OCI-LY7 (cell line): Measurements from ENCODE around the gene C9orf78. TPM values are rescaled to one million over a fixed set of nuclear protein-coding genes. Genes with fewer than 3 reads are reported as not detected.

Experiments
- BruUV-seq: library from RNA; stranded (reverse); fragments of 400-500 nt; replicated peaks from 2 replicates; lab custom pipeline; 2021; lab: Mats Ljungman, UMichigan
- CTCF ChIA-PET: fragments of 300-600 bp; sonication (Branson Sonifier 250); formaldehyde crosslinking; loops from one replicate; lab custom pipeline; 2022; ENCODE audit warnings: antibody characterized with exemption; ENCODE audit not compliant: unreplicated experiment; lab: Charles Lee
- POLR2A ChIA-PET: fragments of 300-600 bp; sonication (Branson Sonifier 250); formaldehyde crosslinking; loops from one replicate; lab custom pipeline; 2022; ENCODE audit warnings: antibody characterized with exemption; lab: Charles Lee
- DNase-seq: peaks from one replicate; pipeline ENCODE4 v3.0.0-alpha.2; 2015; ENCODE audit warnings: low spot score
- H2AFZ ChIP-seq: fragments of 200-600 bp; sonication (generic), shearing (Covaris generic); 2 replicates; pipeline ENCODE4 v1.6.1; 2014; ENCODE audit warnings: mild to moderate bottlenecking, antibody characterized with exemption, low read length, moderate library complexity
- H3K27ac ChIP-seq: fragments of 200-600 bp; sonication (generic); 2 replicates; pipeline ENCODE4 v1.5.1; 2014; ENCODE audit warnings: mixed run types, low read depth, mild to moderate bottlenecking, moderate library complexity, low read length, inconsistent platforms; ENCODE audit not compliant: poor library complexity, severe bottlenecking
- H3K36me3 ChIP-seq: fragments of 200-600 bp; sonication (generic); 2 replicates; pipeline ENCODE4 v1.6.1; 2014; ENCODE audit warnings: mild to moderate bottlenecking, antibody characterized with exemption, low read length, moderate library complexity, mixed read lengths; ENCODE audit not compliant: insufficient read depth
- H3K4me1 ChIP-seq: fragments of 200-600 bp; sonication (generic); 2 replicates; pipeline ENCODE4 v1.5.1; 2014; ENCODE audit warnings: mild to moderate bottlenecking, low read length; ENCODE audit not compliant: insufficient read depth, poor library complexity, severe bottlenecking
- H3K4me2 ChIP-seq: fragments of 200-600 bp; sonication (generic); 2 replicates; pipeline ENCODE4 v1.6.1; 2014; ENCODE audit warnings: mild to moderate bottlenecking, low read length
- H3K4me3 ChIP-seq: fragments of 200-600 bp; sonication (generic); 2 replicates; pipeline ENCODE4 v1.5.1; 2014; ENCODE audit warnings: mild to moderate bottlenecking, low read depth, low read length; ENCODE audit not compliant: poor library complexity, severe bottlenecking
- H3K79me2 ChIP-seq: fragments of 200-600 bp; sonication (generic); 2 replicates; pipeline ENCODE4 v1.6.1; 2016; ENCODE audit warnings: low read depth, mild to moderate bottlenecking, low read length, moderate library complexity, mixed read lengths; ENCODE audit not compliant: insufficient read depth
- H3K9me2 ChIP-seq: fragments of 200-600 bp; sonication (generic); 2 replicates; pipeline ENCODE4 v1.6.1; 2016; ENCODE audit warnings: mild to moderate bottlenecking, low read length, mixed read lengths; ENCODE audit not compliant: insufficient read depth
- H3K9me3 ChIP-seq: fragments of 200-600 bp; sonication (generic); 2 replicates; pipeline ENCODE4 v1.6.1; 2014; ENCODE audit warnings: mild to moderate bottlenecking, mixed run types, low read length, mixed read lengths
- H4K20me1 ChIP-seq: fragments of 200-600 bp; sonication (generic); 2 replicates; pipeline ENCODE4 v1.6.1; 2014; ENCODE audit warnings: mild to moderate bottlenecking, antibody characterized with exemption, low read length, moderate library complexity, mixed read lengths; ENCODE audit not compliant: insufficient read depth
- EZH2phosphoT487 ChIP-seq: fragments of 200-600 bp; sonication (generic); IDR thresholded peaks from 2 replicates; pipeline ENCODE4 v1.6.1; 2018; ENCODE audit warnings: low read depth, borderline replicate concordance, mild to moderate bottlenecking, mixed run types, antibody characterized with exemption, low read length, moderate library complexity, mixed read lengths
- intact Hi-C: fragments of 100-400 bp; cut with micrococcal nuclease; formaldehyde crosslinking; loops from one replicate; pipeline ENCODE4 v1.10.0; 2022; ENCODE audit not compliant: unreplicated experiment
- total RNA-seq, 2 experiments: library from RNA; depleted of rRNA in 1 of 2; stranded (reverse); fragments of >200 nt in 1 of 2; shearing (Covaris generic) in 1 of 2; gene quantifications; 2 replicates each; pipeline ENCODE4 v1.2.3, GENCODE V29; 2014 to 2022
- TF ChIP-seq, protein P1 (sequence below): fragments of 200-600 bp; sonication (generic); conservative IDR thresholded peaks from 2 replicates; pipeline ENCODE4 v1.5.1; 2014; ENCODE audit warnings: mild to moderate bottlenecking, antibody characterized with exemption, low read length, moderate library complexity, mixed read lengths

C9orf78 gene
- total RNA-seq, 2 experiments from 2014 or later, result 49.4 to 60.6 TPM

DNA sequence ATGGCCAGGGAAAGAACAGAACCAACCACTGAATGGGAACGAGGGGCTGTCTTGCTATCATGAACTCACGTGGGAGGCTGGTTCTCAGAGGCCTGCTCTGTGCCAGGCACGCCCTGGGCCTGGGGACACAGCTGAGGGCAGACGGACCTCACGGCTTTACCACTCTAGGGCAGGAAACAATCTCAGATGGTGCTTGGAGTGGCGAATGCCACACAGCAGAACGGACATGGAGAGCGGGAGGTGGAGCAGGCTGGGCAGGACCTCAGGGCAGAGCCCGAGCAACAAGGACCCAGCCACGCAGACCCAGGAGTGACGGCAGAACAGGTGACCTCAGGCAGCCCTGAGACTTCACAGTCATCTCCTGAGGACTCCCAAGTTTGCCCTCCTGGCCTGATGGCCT, 19.8 kb downstream of the C9orf78 start:
- Histone ChIP-seq H3K79me2 (no peaks in the 10 kb centered on the region), H3K36me3 (peaks cover 80% of the 10 kb centered on the region), H3K4me3 (no peak overlapping the region), H3K4me2 (no peak overlapping the region), H2AFZ (no peak overlapping the region), H3K9me2 (no peaks in the 10 kb centered on the region), H3K9me3 (no peaks in the 10 kb centered on the region), H4K20me1 (no peaks in the 10 kb centered on the region), H3K27ac (no peak overlapping the region), H3K4me1 (no peaks in the 10 kb centered on the region)
- no peak for DNase-seq
- ChIA-PET POLR2A (no interaction called here), CTCF (no interaction called here)
- no peak for TF ChIP-seq EZH2phosphoT487
- TF ChIP-seq, protein P1, sequence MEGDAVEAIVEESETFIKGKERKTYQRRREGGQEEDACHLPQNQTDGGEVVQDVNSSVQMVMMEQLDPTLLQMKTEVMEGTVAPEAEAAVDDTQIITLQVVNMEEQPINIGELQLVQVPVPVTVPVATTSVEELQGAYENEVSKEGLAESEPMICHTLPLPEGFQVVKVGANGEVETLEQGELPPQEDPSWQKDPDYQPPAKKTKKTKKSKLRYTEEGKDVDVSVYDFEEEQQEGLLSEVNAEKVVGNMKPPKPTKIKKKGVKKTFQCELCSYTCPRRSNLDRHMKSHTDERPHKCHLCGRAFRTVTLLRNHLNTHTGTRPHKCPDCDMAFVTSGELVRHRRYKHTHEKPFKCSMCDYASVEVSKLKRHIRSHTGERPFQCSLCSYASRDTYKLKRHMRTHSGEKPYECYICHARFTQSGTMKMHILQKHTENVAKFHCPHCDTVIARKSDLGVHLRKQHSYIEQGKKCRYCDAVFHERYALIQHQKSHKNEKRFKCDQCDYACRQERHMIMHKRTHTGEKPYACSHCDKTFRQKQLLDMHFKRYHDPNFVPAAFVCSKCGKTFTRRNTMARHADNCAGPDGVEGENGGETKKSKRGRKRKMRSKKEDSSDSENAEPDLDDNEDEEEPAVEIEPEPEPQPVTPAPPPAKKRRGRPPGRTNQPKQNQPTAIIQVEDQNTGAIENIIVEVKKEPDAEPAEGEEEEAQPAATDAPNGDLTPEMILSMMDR, result no peak
- no TSS peak for BruUV-seq
- intact Hi-C loops, result no loop called here

DNA sequence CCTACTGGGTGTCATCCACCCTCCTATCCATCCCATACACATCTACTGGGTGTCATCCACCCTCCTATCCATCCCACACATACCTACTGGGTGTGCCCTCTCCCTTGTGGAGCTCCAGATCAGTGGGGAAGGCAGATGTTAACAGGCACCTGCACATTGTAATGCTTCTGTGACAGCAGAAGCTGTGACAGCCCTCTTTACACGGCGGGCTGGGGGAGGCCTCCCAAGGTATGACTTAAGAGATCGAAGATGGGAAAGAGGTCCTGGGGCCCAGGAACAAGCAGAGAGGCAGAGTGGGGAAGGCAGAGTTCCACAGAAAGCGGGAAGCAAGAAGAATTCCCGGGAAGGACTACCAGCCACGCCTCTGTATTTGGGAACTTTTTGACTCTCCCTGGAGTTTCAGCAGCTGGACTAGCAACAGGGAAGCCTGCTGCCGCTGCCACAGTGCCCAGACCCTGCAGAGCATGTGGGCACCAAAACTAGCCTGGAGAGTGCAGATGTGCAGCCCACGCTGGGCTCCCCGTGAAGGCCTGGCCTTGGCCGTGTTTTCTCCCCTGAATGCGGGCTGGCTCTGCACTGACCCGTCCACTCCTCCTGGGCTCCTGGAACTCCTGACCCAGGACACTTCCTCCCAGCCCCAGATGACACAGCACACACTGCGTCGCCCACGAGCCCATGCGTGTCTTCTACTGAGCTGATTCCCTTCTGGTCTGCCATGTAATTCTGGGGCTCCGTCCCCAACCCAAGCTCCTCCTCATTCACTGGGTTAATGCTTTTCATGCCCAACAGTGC, 20.4 kb downstream of the C9orf78 start:
- Histone ChIP-seq H3K36me3 (peaks cover 82% of the 10 kb centered on the region), H3K4me2 (no peak overlapping the region), H2AFZ (no peak overlapping the region), H3K4me1 (no peaks in the 10 kb centered on the region), H3K9me3 (no peaks in the 10 kb centered on the region), H3K9me2 (no peaks in the 10 kb centered on the region), H3K4me3 (no peak overlapping the region), H3K27ac (no peak overlapping the region), H3K79me2 (no peaks in the 10 kb centered on the region), H4K20me1 (no peaks in the 10 kb centered on the region)
- no TSS peak for BruUV-seq
- DNase-seq, result no peak
- ChIA-PET CTCF (no interaction called here), POLR2A (no interaction called here)
- TF ChIP-seq EZH2phosphoT487, result no peak
- TF ChIP-seq, protein P1, result no peak
- intact Hi-C loops, result no loop called here

DNA sequence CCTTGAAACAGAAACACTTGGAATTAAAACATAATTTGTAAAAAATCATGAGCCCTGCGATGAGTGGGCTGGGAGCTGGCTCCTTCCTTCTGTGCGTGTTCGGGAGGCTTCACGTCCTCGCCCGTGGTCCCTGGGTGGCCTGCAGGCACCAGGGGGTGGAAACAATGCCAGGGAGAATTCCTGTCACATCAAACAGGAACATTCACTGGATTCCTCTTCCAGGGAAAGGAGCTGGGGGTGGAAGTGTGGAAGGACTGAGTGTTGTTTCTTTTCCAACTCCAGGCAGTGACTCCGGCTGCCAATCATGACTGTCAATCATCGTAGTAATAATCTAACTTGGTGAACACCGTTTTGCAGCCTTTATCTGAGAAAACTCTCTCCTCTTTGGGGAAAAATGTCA, 21.4 kb downstream of the C9orf78 start:
- TSS peak; percentile 39 for BruUV-seq
- no peaks in the 10 kb centered on the region for H3K9me3 ChIP-seq
- ChIA-PET POLR2A (interaction anchor here (0.6 kb wide), 1 partner anchor 29 kb away, joined by 4 read pairs; no protein-coding TSS in a partner anchor), CTCF (no interaction called here)
- no peaks in the 10 kb centered on the region for H4K20me1 ChIP-seq
- no peaks in the 10 kb centered on the region for H3K9me2 ChIP-seq
- H3K79me2 ChIP-seq, result no peaks in the 10 kb centered on the region
- no peak overlapping the region for H3K4me3 ChIP-seq
- DNase-seq, result no peak
- no peaks in the 10 kb centered on the region for H3K4me1 ChIP-seq
- H3K36me3 ChIP-seq, result peaks cover 84% of the 10 kb centered on the region
- intact Hi-C loops, result no loop called here
- no peak overlapping the region for H3K4me2 ChIP-seq
- no peak overlapping the region for H2AFZ ChIP-seq
- H3K27ac ChIP-seq, result no peak overlapping the region
- TF ChIP-seq, protein P1, result no peak
- TF ChIP-seq EZH2phosphoT487, result no peak
